Heart left ventricle (tissue), 13 donors: ENCODE results near the gene TNFRSF11A.

Source experiments
- CTCF ChIP-seq, 12 donors: fragments of 200-600 bp; sonication (generic) in 4 of 12; IDR thresholded peaks; one replicate each; pipeline versions ENCODE4 v1.5.0 to v1.8.0; 2018 to 2022; ENCODE audit warnings: antibody characterized with exemption in 12 of 12, mild to moderate bottlenecking in 5 of 12
- POLR2A ChIP-seq, 2 donors: fragments of 450-650 bp; IDR thresholded peaks; one replicate each; pipeline ENCODE4 v1.6.1; 2017; ENCODE audit warnings: antibody characterized with exemption in 2 of 2, mild to moderate bottlenecking in 2 of 2, moderate library complexity in 2 of 2
- donor health status: ischemic (EF 13 %, LVEDD 7.1; RV severe dilation, severe dysfunction).
- donor health status: DM: no; HTN: yes; CAD: no.
- donor health status: DM: no; HTN: no; CAD: no.
- donor health status: ischemic (EF 25% LVEDD 6.9; RV normal size, moderate dysfunction).
- donor health status: ischemic (EF 25% LVEDD 5.7; RV mildly dilated, moderate dysfunction).
- donor health status: ischemic (EF 35%, LVEDD 5.7; RV mildly dilated, moderate dysfunction).
- donor health status: nonischemic (EF 11% LVEDD 7.7; RV severe dilation, severe dysfunction).
- donor health status: DM: yes; HTN: yes; CAD: no.
- donor health status: PGD.
- donor health status: ischemic (EF 29% LVEDD 5.4; RV normal size, mild dysfunction).
- donor health status: nonischemic (EF 23%, LVEDD 6.1; RV moderate dilation, normal function).

- TF ChIP-seq POLR2A (IDR thresholded peaks at IDR 0.05) (no peak), CTCF (IDR thresholded peaks at IDR 0.05) (no peak)
Observed at GRCh38 chr18:62336618-62337017, 11.5 kb downstream of the TNFRSF11A start.
